Measurements from ENCODE around the gene COL20A1. TPM values are rescaled to one million over a fixed set of nuclear protein-coding genes. Genes with fewer than 3 reads are reported as not detected.

Gene COL20A1
- total RNA-seq, 5 donors from 2014 or later (not counting 1 experiment from before 2014, with no cell fraction given): 0.16 to 0.35 (median 0.23) TPM; not detected in 2

GRCh38 chr20:63322146-63322932 lies 29.4 kb downstream of the COL20A1 start:
- Histone ChIP-seq H3K4me3 (ENCODE audit: control insufficient read depth in 1 of 2, extremely low read depth in 1 of 2, low read length in 1 of 2) (no peak overlapping the region), H3K4me1 (ENCODE audit: control insufficient read depth in 1 of 2, extremely low read depth in 1 of 2, insufficient read depth in 2 of 2, low read length in 2 of 2) (peaks cover 0 to 20% of the 10 kb centered on the region in 2 experiments), H3K36me3 (ENCODE audit: control insufficient read depth in 2 of 2, extremely low read depth in 1 of 2, insufficient read depth in 1 of 2, low read length in 1 of 2) (no peaks in the 10 kb centered on the region), H3K27ac (ENCODE audit: low read length) (no peak overlapping the region), H3K9me3 (no peaks in the 10 kb centered on the region), H3K27me3 (replicated peaks in 1 of 2; ENCODE audit: control insufficient read depth in 2 of 2, extremely low read depth in 1 of 2, insufficient read depth in 2 of 2, low read length in 1 of 2) (peaks cover 0 to 52% of the 10 kb centered on the region in 2 experiments)
- peaks cover 0 to 5% (median 2%) of the 10 kb centered on the region in 3 donors for H3K4me1 Mint-ChIP-seq
- no peak for ATAC-seq (replicated peaks in 1 of 4)
- peaks cover 4 to 8% of the 10 kb centered on the region in 2 donors for H3K27me3 Mint-ChIP-seq
- H3K4me3 Mint-ChIP-seq: no peak overlapping the region
- ChIA-PET POLR2A (no interaction called here), CTCF (no interaction called here)
- H3K9me3 Mint-ChIP-seq: no peaks in the 10 kb centered on the region
- 76% methylated on average over 30 of the region's 34 CpGs for WGBS (ENCODE audit: insufficient coverage)
- H3K36me3 Mint-ChIP-seq: no peaks in the 10 kb centered on the region
- H3K27ac Mint-ChIP-seq: no peak overlapping the region
- DNase-seq: peak in 2 of 35 experiments; percentile 2 to 3

GRCh38 chr20:63322933-63323273 lies 29.9 kb downstream of the COL20A1 start:
- Histone ChIP-seq H3K27me3 (replicated peaks in 1 of 2; ENCODE audit: control insufficient read depth in 2 of 2, extremely low read depth in 1 of 2, insufficient read depth in 2 of 2, low read length in 1 of 2) (peaks cover 0 to 51% of the 10 kb centered on the region in 2 experiments), H3K36me3 (ENCODE audit: control insufficient read depth in 2 of 2, extremely low read depth in 1 of 2, insufficient read depth in 1 of 2, low read length in 1 of 2) (no peaks in the 10 kb centered on the region), H3K9me3 (no peaks in the 10 kb centered on the region), H3K27ac (ENCODE audit: low read length) (no peak overlapping the region), H3K4me1 (ENCODE audit: control insufficient read depth in 1 of 2, extremely low read depth in 1 of 2, insufficient read depth in 2 of 2, low read length in 2 of 2) (peaks cover 0 to 20% of the 10 kb centered on the region in 2 experiments), H3K4me3 (ENCODE audit: control insufficient read depth in 1 of 2, extremely low read depth in 1 of 2, low read length in 1 of 2) (no peak overlapping the region)
- Mint-ChIP-seq H3K27ac (no peak overlapping the region), H3K4me3 (no peak overlapping the region), H3K36me3 (no peaks in the 10 kb centered on the region), H3K27me3 (peaks cover 4 to 6% of the 10 kb centered on the region in 2 donors), H3K9me3 (no peaks in the 10 kb centered on the region), H3K4me1 (peaks cover 0 to 5% (median 2%) of the 10 kb centered on the region in 3 donors)
- POLR2A ChIA-PET: no interaction called here
- ATAC-seq (replicated peaks in 1 of 4): no peak
- CTCF ChIA-PET: no interaction called here
- WGBS (ENCODE audit: insufficient coverage): 63% methylated on average over 6 of the region's 15 CpGs
- no peak for DNase-seq

- DNase-seq (no peak), ATAC-seq (replicated peaks in 1 of 4) (no peak)
- H3K9me3 Mint-ChIP-seq: no peaks in the 10 kb centered on the region
- H3K4me1 ChIP-seq (ENCODE audit: control insufficient read depth in 1 of 2, extremely low read depth in 1 of 2, insufficient read depth in 2 of 2, low read length in 2 of 2): peaks cover 0 to 20% of the 10 kb centered on the region in 2 experiments
- no peak overlapping the region for H3K27ac Mint-ChIP-seq
- H3K4me3 ChIP-seq (ENCODE audit: control insufficient read depth in 1 of 2, extremely low read depth in 1 of 2, low read length in 1 of 2): no peak overlapping the region
- CTCF ChIA-PET: no interaction called here
- 68% methylated on average over 4 of the region's 18 CpGs for WGBS (ENCODE audit: insufficient coverage)
- peaks cover 0 to 5% (median 2%) of the 10 kb centered on the region in 3 donors for H3K4me1 Mint-ChIP-seq
- H3K27me3 Mint-ChIP-seq: peaks cover 4 to 6% of the 10 kb centered on the region in 2 donors
- no peak overlapping the region for H3K4me3 Mint-ChIP-seq
- H3K27ac ChIP-seq (ENCODE audit: low read length): no peak overlapping the region
- no peaks in the 10 kb centered on the region for H3K36me3 ChIP-seq (ENCODE audit: control insufficient read depth in 2 of 2, extremely low read depth in 1 of 2, insufficient read depth in 1 of 2, low read length in 1 of 2)
- POLR2A ChIA-PET: no interaction called here
- H3K27me3 ChIP-seq (replicated peaks in 1 of 2; ENCODE audit: control insufficient read depth in 2 of 2, extremely low read depth in 1 of 2, insufficient read depth in 2 of 2, low read length in 1 of 2): peaks cover 0 to 45% of the 10 kb centered on the region in 2 experiments
- no peaks in the 10 kb centered on the region for H3K36me3 Mint-ChIP-seq
- H3K9me3 ChIP-seq: no peaks in the 10 kb centered on the region
Measured at GRCh38 chr20:63323357-63323981, 30.5 kb downstream of the COL20A1 start.

GRCh38 chr20:63325021-63325471 lies 32.1 kb downstream of the COL20A1 start:
- Mint-ChIP-seq H3K27me3 (peaks cover 4 to 6% of the 10 kb centered on the region in 2 donors), H3K4me3 (no peak overlapping the region), H3K36me3 (no peaks in the 10 kb centered on the region), H3K9me3 (no peaks in the 10 kb centered on the region), H3K27ac (no peak overlapping the region), H3K4me1 (peaks cover 0 to 5% (median 2%) of the 10 kb centered on the region in 3 donors)
- ChIA-PET CTCF (no interaction called here), POLR2A (no interaction called here)
- ATAC-seq (replicated peaks in 1 of 4) (no peak), DNase-seq (no peak)
- Histone ChIP-seq H3K27me3 (replicated peaks in 1 of 2; ENCODE audit: control insufficient read depth in 2 of 2, extremely low read depth in 1 of 2, insufficient read depth in 2 of 2, low read length in 1 of 2) (peaks cover 0 to 35% of the 10 kb centered on the region in 2 experiments), H3K27ac (ENCODE audit: low read length) (no peak overlapping the region), H3K36me3 (ENCODE audit: control insufficient read depth in 2 of 2, extremely low read depth in 1 of 2, insufficient read depth in 1 of 2, low read length in 1 of 2) (no peaks in the 10 kb centered on the region), H3K9me3 (no peaks in the 10 kb centered on the region), H3K4me3 (ENCODE audit: control insufficient read depth in 1 of 2, extremely low read depth in 1 of 2, low read length in 1 of 2) (no peak overlapping the region), H3K4me1 (ENCODE audit: control insufficient read depth in 1 of 2, extremely low read depth in 1 of 2, insufficient read depth in 2 of 2, low read length in 2 of 2) (peaks cover 0 to 20% of the 10 kb centered on the region in 2 experiments)
- 89% methylated on average over 7 of the region's 10 CpGs for WGBS (ENCODE audit: insufficient coverage)

- ChIA-PET POLR2A (no interaction called here), CTCF (no interaction called here)
- Mint-ChIP-seq H3K36me3 (no peaks in the 10 kb centered on the region), H3K4me3 (no peak overlapping the region), H3K4me1 (peaks cover 0 to 5% (median 2%) of the 10 kb centered on the region in 3 donors), H3K9me3 (no peaks in the 10 kb centered on the region), H3K27me3 (peaks cover 4 to 6% of the 10 kb centered on the region in 2 donors), H3K27ac (peak overlapping the region; percentile 67 to 76)
- WGBS (ENCODE audit: insufficient coverage): 84% methylated on average over 2 of the region's 8 CpGs
- peaks cover 0 to 29% of the 10 kb centered on the region in 2 experiments for H3K27me3 ChIP-seq (replicated peaks in 1 of 2; ENCODE audit: control insufficient read depth in 2 of 2, extremely low read depth in 1 of 2, insufficient read depth in 2 of 2, low read length in 1 of 2)
- ATAC-seq (replicated peaks in 1 of 4) (no peak), DNase-seq (no peak)
- H3K36me3 ChIP-seq (ENCODE audit: control insufficient read depth in 2 of 2, extremely low read depth in 1 of 2, insufficient read depth in 1 of 2, low read length in 1 of 2): no peaks in the 10 kb centered on the region
- no peaks in the 10 kb centered on the region for H3K9me3 ChIP-seq
- peaks cover 0 to 20% of the 10 kb centered on the region in 2 experiments for H3K4me1 ChIP-seq (ENCODE audit: control insufficient read depth in 1 of 2, extremely low read depth in 1 of 2, insufficient read depth in 2 of 2, low read length in 2 of 2)
- peak overlapping the region; percentile 86 for H3K27ac ChIP-seq (ENCODE audit: low read length)
- no peak overlapping the region for H3K4me3 ChIP-seq (ENCODE audit: control insufficient read depth in 1 of 2, extremely low read depth in 1 of 2, low read length in 1 of 2)
Measured at GRCh38 chr20:63325554-63326313, 32.7 kb downstream of the COL20A1 start.
